HG03469 (cell line): ENCODE measurements around the gene PODNL1.
"Not testable (repeated sequence)": the region's sequence is repeated elsewhere in the genome, so short reads cannot be mapped to it uniquely, and the experiment has no call there.

Experiments used
- ATAC-seq: cut with Tn5 transposase; IDR thresholded peaks from one replicate; pipeline ENCODE4 v1.9.1; 2021; ENCODE audit warnings: mild to moderate bottlenecking, moderate library complexity, moderate number of reproducible peaks; ENCODE audit not compliant: unreplicated experiment

The PODNL1 gene

GRCh38 chr19:13973479-13973878 lies 35.3 kb upstream of the PODNL1 start:
- ATAC-seq = not testable (repeated sequence)

- no peak for ATAC-seq
Observed at GRCh38 chr19:13972368-13973155, 34.3 kb upstream of the PODNL1 start.

- not testable (repeated sequence) for ATAC-seq
Observed at GRCh38 chr19:13971868-13972267, 33.7 kb upstream of the PODNL1 start.

- ATAC-seq = no peak
Observed at GRCh38 chr19:13969897-13970296, 31.7 kb upstream of the PODNL1 start.

GRCh38 chr19:13968999-13969398 lies 30.8 kb upstream of the PODNL1 start:
- no peak for ATAC-seq

- ATAC-seq = no peak
Observed at GRCh38 chr19:13968383-13968935, 30.2 kb upstream of the PODNL1 start.

GRCh38 chr19:13967206-13967605 lies 29.0 kb upstream of the PODNL1 start:
- not testable (repeated sequence) for ATAC-seq

GRCh38 chr19:13966684-13967128 lies 28.5 kb upstream of the PODNL1 start:
- no peak for ATAC-seq

- ATAC-seq = no peak
Observed at GRCh38 chr19:13965926-13966683, 27.9 kb upstream of the PODNL1 start.

GRCh38 chr19:13965377-13965896 lies 27.2 kb upstream of the PODNL1 start:
- no peak for ATAC-seq

- ATAC-seq = no peak
Observed at GRCh38 chr19:13964776-13965175, 26.6 kb upstream of the PODNL1 start.

GRCh38 chr19:13963603-13964105 lies 25.4 kb upstream of the PODNL1 start:
- no peak for ATAC-seq

- no peak for ATAC-seq
Observed at GRCh38 chr19:13962699-13963602, 24.7 kb upstream of the PODNL1 start.

- ATAC-seq = no peak
Observed at GRCh38 chr19:13961826-13962698, 23.8 kb upstream of the PODNL1 start.

GRCh38 chr19:13960863-13961784 lies 22.9 kb upstream of the PODNL1 start:
- no peak for ATAC-seq

- ATAC-seq = no peak
Observed at GRCh38 chr19:13959962-13960862, 22.0 kb upstream of the PODNL1 start.
